B cell (primary cell): ENCODE measurements around the gene DHX57. TPM values are rescaled to one million over a fixed set of nuclear protein-coding genes. Genes with fewer than 3 reads are reported as not detected.
A peak's percentile ranks its signal among the peaks of the same experiment; 100 is the strongest.

Experiments
- ATAC-seq: fragments of 200-7000 bp; cut with Tn5 transposase; one replicate; pipeline ENCODE4 v1.10.0; 2021; ENCODE audit warnings: low read depth, mild to moderate bottlenecking, moderate number of reproducible peaks, moderate library complexity
- CTCF ChIA-PET: fragments of 350-600 bp; sonication (Branson Sonifier 250); formaldehyde crosslinking; loops from one replicate; lab custom pipeline; 2021; ENCODE audit warnings: antibody characterized with exemption, inconsistent platforms; lab: Charles Lee
- POLR2A ChIA-PET: fragments of 350-600 bp; sonication (Branson Sonifier 250); formaldehyde crosslinking; loops from one replicate; lab custom pipeline; 2021; ENCODE audit warnings: antibody characterized with exemption; lab: Charles Lee
- DNase-seq: peaks from one replicate; pipeline ENCODE4 v3.0.0; 2013
- H2AFZ ChIP-seq: 2 replicates; pipeline ENCODE4 v1.6.1; 2012; ENCODE audit warnings: mild to moderate bottlenecking, low read depth, low read length; ENCODE audit not compliant: insufficient read depth, poor library complexity, severe bottlenecking
- H3K27ac ChIP-seq, 2 donors: 1 replicate in 1 of 2; 2 replicates in 1 of 2; pipeline ENCODE4 v1.5.1; 2012 to 2013; ENCODE audit warnings: low read length in 2 of 2, mild to moderate bottlenecking in 2 of 2, moderate library complexity in 1 of 2
- H3K27me3 ChIP-seq, 4 experiments: fragments of 200-600 bp in 1 of 4; sonication (generic) in 1 of 4; replicated peaks in 1 of 4; 1 replicate in 2 of 4; 2 replicates in 2 of 4; pipeline versions ENCODE4 v1.6.1 to v1.7.0; 2013 to 2016; ENCODE audit warnings: low read length in 3 of 4, mild to moderate bottlenecking in 2 of 4, mixed read lengths in 1 of 4, moderate library complexity in 1 of 4; ENCODE audit not compliant: insufficient read depth in 4 of 4, control insufficient read depth in 3 of 4; ENCODE audit errors: control extremely low read depth in 1 of 4
- H3K36me3 ChIP-seq, 2 experiments: replicated peaks in 1 of 2; 1 replicate in 1 of 2; 2 replicates in 1 of 2; pipeline versions ENCODE4 v1.6.1 to v1.7.1; 2013; ENCODE audit warnings: low read length in 1 of 2; ENCODE audit not compliant: insufficient read depth in 2 of 2, control insufficient read depth in 1 of 2; ENCODE audit errors: control extremely low read depth in 1 of 2, extremely low read depth in 1 of 2
- H3K4me1 ChIP-seq, 2 donors: fragments of 200-600 bp in 1 of 2; sonication (generic) in 1 of 2; 1 replicate in 1 of 2; 2 replicates in 1 of 2; pipeline versions ENCODE4 v1.5.1 to v1.6.1; 2013 to 2017; ENCODE audit warnings: low read length in 2 of 2; ENCODE audit not compliant: control insufficient read depth in 2 of 2, insufficient read depth in 2 of 2
- H3K4me2 ChIP-seq: replicated peaks from 2 replicates; pipeline ENCODE3; 2012; ENCODE audit warnings: mild to moderate bottlenecking, low read depth, low read length; ENCODE audit not compliant: poor library complexity, severe bottlenecking
- H3K4me3 ChIP-seq, 5 experiments: fragments of 200-600 bp in 1 of 5; sonication (generic) in 1 of 5; 1 replicate in 3 of 5; 2 replicates in 2 of 5; pipeline versions ENCODE4 v1.5.1 to v1.7.0; 2011 to 2016; ENCODE audit warnings: low read length in 4 of 5, mild to moderate bottlenecking in 4 of 5, low read depth in 2 of 5, control low read depth in 1 of 5, moderate library complexity in 1 of 5; ENCODE audit not compliant: insufficient read depth in 1 of 5; ENCODE audit errors: control extremely low read depth in 1 of 5, extremely low read depth in 1 of 5
- H3K79me2 ChIP-seq: fragments of 200-600 bp; sonication (generic); one replicate; pipeline ENCODE4 v1.6.0; 2016; ENCODE audit warnings: low read length; ENCODE audit not compliant: control insufficient read depth, insufficient read depth
- H3K9ac ChIP-seq: fragments of 200-600 bp; sonication (generic); 2 replicates; pipeline ENCODE4 v1.6.1; 2017; ENCODE audit warnings: mild to moderate bottlenecking, low read length, moderate library complexity
- H3K9me3 ChIP-seq, 3 donors: one replicate each; pipeline versions ENCODE4 v1.6.1 to v1.7.1; 2013; ENCODE audit warnings: low read length in 2 of 3; ENCODE audit not compliant: control insufficient read depth in 2 of 3, insufficient read depth in 1 of 3; ENCODE audit errors: control extremely low read depth in 1 of 3
- H4K20me1 ChIP-seq: 2 replicates; pipeline ENCODE4 v1.6.0; 2012; ENCODE audit warnings: mild to moderate bottlenecking, low read length; ENCODE audit not compliant: insufficient read depth, control insufficient read depth, poor library complexity, severe bottlenecking
- H3K27ac Mint-ChIP-seq: one replicate; pipeline ENCODE4 v1.8.0; 2021; ENCODE audit warnings: mixed read lengths
- H3K27me3 Mint-ChIP-seq: one replicate; pipeline ENCODE4 v1.8.0; 2021; ENCODE audit warnings: mixed read lengths
- H3K4me1 Mint-ChIP-seq: one replicate; pipeline ENCODE4 v1.8.0; 2021; ENCODE audit warnings: mixed read lengths
- H3K4me3 Mint-ChIP-seq: one replicate; pipeline ENCODE4 v1.8.0; 2021; ENCODE audit warnings: mixed read lengths
- H3K9me3 Mint-ChIP-seq: one replicate; pipeline ENCODE4 v1.8.0; 2022; ENCODE audit warnings: mixed read lengths; ENCODE audit not compliant: insufficient read depth
- CTCF ChIP-seq: fragments of 200-600 bp; IDR thresholded peaks from one replicate; pipeline ENCODE4 v1.8.0; 2022; ENCODE audit warnings: antibody characterized with exemption, mild to moderate bottlenecking
- EZH2 ChIP-seq: IDR thresholded peaks from 2 replicates; pipeline ENCODE4 v1.6.1; 2012; ENCODE audit warnings: borderline replicate concordance, low read depth, mild to moderate bottlenecking, moderate library complexity, low read length; ENCODE audit not compliant: insufficient read depth, poor library complexity, severe bottlenecking
- WGBS: methylation state at CpG from one replicate; pipeline ENCODE4 v1.1.5; 2013; ENCODE audit warnings: missing lambda C conversion rate; ENCODE audit not compliant: insufficient coverage; 5-methylcytosine and 5-hydroxymethylcytosine counted together
- intact Hi-C: fragments of 100-400 bp; cut with micrococcal nuclease; formaldehyde crosslinking; loops from one replicate; pipeline ENCODE4 v1.10.0; 2022
- polyA minus RNA-seq: library from RNA; depleted of rRNA, polyadenylated mRNA; stranded (reverse); fragments of >200 nt; gene quantifications from 2 replicates; pipeline ENCODE4 v1.2.3, GENCODE V29; 2012
- polyA plus RNA-seq: library from polyadenylated mRNA; depleted of rRNA; stranded (reverse); fragments of >200 nt; gene quantifications from 2 replicates; pipeline ENCODE4 v1.2.3, GENCODE V29; 2012
- total RNA-seq, 2 donors: library from RNA; stranded (reverse); fragments of 120-200 nt in 1 of 2; gene quantifications; 1 replicate in 1 of 2; 2 replicates in 1 of 2; pipeline versions ENCODE4 v1.2.3 to v1.2.4, GENCODE V29; 2013 to 2022

The DHX57 gene
- 24.1 and 25.0 TPM in 2 replicates for total RNA-seq
- 21.5 TPM for total RNA-seq (2013)
- 7.7 and 11.0 TPM in 2 replicates for polyA plus RNA-seq
- 7.2 and 12.2 TPM in 2 replicates for polyA minus RNA-seq

- Histone ChIP-seq H3K4me1 (peaks cover 12 to 18% of the 10 kb centered on the region in 2 donors), H3K36me3 (no peaks in the 10 kb centered on the region), H3K4me3 (peak within 1 kb of the TSS; percentile 70 to 84 (median 83)), H3K4me2 (peak within 1 kb of the TSS; percentile 81), H4K20me1 (no peaks in the 10 kb centered on the region), H2AFZ (peak within 1 kb of the TSS; percentile 91), H3K27ac (peak within 1 kb of the TSS; percentile 42 to 63), H3K9me3 (peaks cover 0 to 6% (median 4%) of the 10 kb centered on the region in 3 donors), H3K27me3 (no peaks in the 10 kb centered on the region), H3K9ac (peak within 1 kb of the TSS; percentile 85), H3K79me2 (peaks cover 45% of the 10 kb centered on the region)
- H3K4me1 Mint-ChIP-seq: peaks cover 25% of the 10 kb centered on the region
- intact Hi-C loops: loop anchor here (1.0 to 2.0 kb wide), 2 partner anchors 97 to 125 kb away; partner anchors contain the start of genes GEMIN6 and SRSF7
- WGBS: 2% methylated on average over 50 of the region's 52 CpGs
- ChIA-PET CTCF (interaction anchor here (0.8 to 1.0 kb wide), 2 partner anchors 271 to 354 kb away, joined by 3 read pairs; no protein-coding TSS in a partner anchor), POLR2A (interaction anchor here (0.5 to 1.5 kb wide), 2 partner anchors 125 to 128 kb away, joined by 3 to 10 read pairs; partner anchors contain the start of gene SRSF7)
- H3K27ac Mint-ChIP-seq: peak within 1 kb of the TSS; percentile 88
- peak within 1 kb of the TSS; percentile 97 for H3K4me3 Mint-ChIP-seq
- DNase-seq (peak; percentile 84), ATAC-seq (peak; percentile 95)
- peaks cover 5% of the 10 kb centered on the region for H3K9me3 Mint-ChIP-seq
- H3K27me3 Mint-ChIP-seq: no peaks in the 10 kb centered on the region
- TF ChIP-seq EZH2: no peak
- TF ChIP-seq CTCF: no peak
Observed at GRCh38 chr2:38875576-38876367, at the start of gene DHX57, which contains the start of gene MORN2. Gene DHX57 (minus strand): TSS chr2:38875934. CDS start chr2:38868405, 7,529 bp downstream. Gene MORN2 (plus strand): TSS chr2:38875976.

- H3K27ac Mint-ChIP-seq: no peak overlapping the region
- H3K9ac ChIP-seq: no peak overlapping the region
- ChIA-PET POLR2A (no interaction called here), CTCF (interaction anchor here (1.9 kb wide), 1 partner anchor 25 kb away, joined by 5 read pairs; no protein-coding TSS in a partner anchor)
- H3K9me3 Mint-ChIP-seq: no peaks in the 10 kb centered on the region
- no peak for ATAC-seq
- H2AFZ ChIP-seq: no peak overlapping the region
- intact Hi-C loops: no loop called here
- H3K4me3 ChIP-seq: no peak overlapping the region
- H4K20me1 ChIP-seq: no peaks in the 10 kb centered on the region
- H3K79me2 ChIP-seq: no peaks in the 10 kb centered on the region
- no peaks in the 10 kb centered on the region for H3K4me1 ChIP-seq
- H3K4me2 ChIP-seq: no peak overlapping the region
- DNase-seq: no peak
- H3K4me3 Mint-ChIP-seq: no peak overlapping the region
- no peaks in the 10 kb centered on the region for H3K27me3 Mint-ChIP-seq
- no peak for TF ChIP-seq CTCF
- no peak for TF ChIP-seq EZH2
- no peaks in the 10 kb centered on the region for H3K27me3 ChIP-seq
- H3K27ac ChIP-seq: no peak overlapping the region
- no CpG with 5 or more reads among the region's 2 CpGs for WGBS
- H3K9me3 ChIP-seq: no peaks in the 10 kb centered on the region
- no peaks in the 10 kb centered on the region for H3K36me3 ChIP-seq
- no peaks in the 10 kb centered on the region for H3K4me1 Mint-ChIP-seq
Observed at GRCh38 chr2:38922902-38923301, 47.2 kb upstream of the DHX57 start.
